WTC11 (cell line): ENCODE results near the gene CHPF.

Experiments used
- CREB1 ChIP-seq: sonication (generic); formaldehyde crosslinking; IDR thresholded peaks from 2 replicates; pipeline ENCODE4 v1.8.0; 2023; ENCODE audit warnings: mild to moderate bottlenecking, missing genetic modification reagents
- FOXJ3 ChIP-seq: sonication (generic); formaldehyde crosslinking; IDR thresholded peaks from 2 replicates; pipeline ENCODE4 v1.9.0; 2021; ENCODE audit warnings: missing genetic modification reagents, mild to moderate bottlenecking, borderline replicate concordance
- JUN ChIP-seq: sonication (generic); formaldehyde crosslinking; IDR thresholded peaks from 2 replicates; pipeline ENCODE4 v1.8.0; 2023; ENCODE audit warnings: mild to moderate bottlenecking, missing genetic modification reagents
- PRDM15 ChIP-seq: sonication (generic); formaldehyde crosslinking; IDR thresholded peaks from 2 replicates; pipeline ENCODE4 v1.8.0; 2022; ENCODE audit warnings: missing genetic modification reagents
- STAT6 ChIP-seq: sonication (generic); formaldehyde crosslinking; conservative IDR thresholded peaks from 2 replicates; pipeline ENCODE4 v1.8.1; 2023; ENCODE audit warnings: mild to moderate bottlenecking, low read depth, missing genetic modification reagents, moderate library complexity
- TP53 ChIP-seq: sonication (generic); formaldehyde crosslinking; IDR thresholded peaks from 2 replicates; pipeline ENCODE4 v1.8.1; 2023; ENCODE audit warnings: mild to moderate bottlenecking, missing genetic modification reagents
- ZBTB21 ChIP-seq: sonication (generic); formaldehyde crosslinking; IDR thresholded peaks from 2 replicates; pipeline ENCODE4 v1.8.1; 2023; ENCODE audit warnings: mild to moderate bottlenecking, missing genetic modification reagents, borderline replicate concordance
- ZNF121 ChIP-seq: sonication (generic); formaldehyde crosslinking; IDR thresholded peaks from 2 replicates; pipeline ENCODE4 v1.8.0; 2023; ENCODE audit warnings: missing genetic modification reagents
- TF ChIP-seq, protein P1 (sequence below): fragments of 200-600 bp; IDR thresholded peaks from 2 replicates; pipeline ENCODE4 v1.8.0; 2022; ENCODE audit warnings: antibody characterized with exemption
- TF ChIP-seq, protein P2 (sequence below): sonication (generic); formaldehyde crosslinking; IDR thresholded peaks from 2 replicates; pipeline ENCODE4 v1.8.1; 2022; ENCODE audit warnings: low read depth, mild to moderate bottlenecking, moderate library complexity, missing genetic modification reagents, borderline replicate concordance

- TF ChIP-seq, protein P1, sequence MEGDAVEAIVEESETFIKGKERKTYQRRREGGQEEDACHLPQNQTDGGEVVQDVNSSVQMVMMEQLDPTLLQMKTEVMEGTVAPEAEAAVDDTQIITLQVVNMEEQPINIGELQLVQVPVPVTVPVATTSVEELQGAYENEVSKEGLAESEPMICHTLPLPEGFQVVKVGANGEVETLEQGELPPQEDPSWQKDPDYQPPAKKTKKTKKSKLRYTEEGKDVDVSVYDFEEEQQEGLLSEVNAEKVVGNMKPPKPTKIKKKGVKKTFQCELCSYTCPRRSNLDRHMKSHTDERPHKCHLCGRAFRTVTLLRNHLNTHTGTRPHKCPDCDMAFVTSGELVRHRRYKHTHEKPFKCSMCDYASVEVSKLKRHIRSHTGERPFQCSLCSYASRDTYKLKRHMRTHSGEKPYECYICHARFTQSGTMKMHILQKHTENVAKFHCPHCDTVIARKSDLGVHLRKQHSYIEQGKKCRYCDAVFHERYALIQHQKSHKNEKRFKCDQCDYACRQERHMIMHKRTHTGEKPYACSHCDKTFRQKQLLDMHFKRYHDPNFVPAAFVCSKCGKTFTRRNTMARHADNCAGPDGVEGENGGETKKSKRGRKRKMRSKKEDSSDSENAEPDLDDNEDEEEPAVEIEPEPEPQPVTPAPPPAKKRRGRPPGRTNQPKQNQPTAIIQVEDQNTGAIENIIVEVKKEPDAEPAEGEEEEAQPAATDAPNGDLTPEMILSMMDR: no peak
- no peak for TF ChIP-seq ZBTB21 (CRISPR knock-in tag)
- no peak for TF ChIP-seq FOXJ3 (CRISPR knock-in tag)
- TF ChIP-seq PRDM15 (CRISPR knock-in tag): no peak
- TF ChIP-seq ZNF121: no peak
- no peak for TF ChIP-seq STAT6
- TF ChIP-seq, protein P2, sequence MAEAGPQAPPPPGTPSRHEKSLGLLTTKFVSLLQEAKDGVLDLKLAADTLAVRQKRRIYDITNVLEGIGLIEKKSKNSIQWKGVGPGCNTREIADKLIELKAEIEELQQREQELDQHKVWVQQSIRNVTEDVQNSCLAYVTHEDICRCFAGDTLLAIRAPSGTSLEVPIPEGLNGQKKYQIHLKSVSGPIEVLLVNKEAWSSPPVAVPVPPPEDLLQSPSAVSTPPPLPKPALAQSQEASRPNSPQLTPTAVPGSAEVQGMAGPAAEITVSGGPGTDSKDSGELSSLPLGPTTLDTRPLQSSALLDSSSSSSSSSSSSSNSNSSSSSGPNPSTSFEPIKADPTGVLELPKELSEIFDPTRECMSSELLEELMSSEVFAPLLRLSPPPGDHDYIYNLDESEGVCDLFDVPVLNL (CRISPR knock-in tag): no peak
- TF ChIP-seq JUN (CRISPR knock-in tag): no peak
- TF ChIP-seq CREB1 (CRISPR knock-in tag): no peak
- TF ChIP-seq TP53 (CRISPR knock-in tag): no peak
Observed at GRCh38 chr2:219566640-219567039, 23.0 kb upstream of the CHPF start.
